ENCODE data around the gene NLRC4.

DNA sequence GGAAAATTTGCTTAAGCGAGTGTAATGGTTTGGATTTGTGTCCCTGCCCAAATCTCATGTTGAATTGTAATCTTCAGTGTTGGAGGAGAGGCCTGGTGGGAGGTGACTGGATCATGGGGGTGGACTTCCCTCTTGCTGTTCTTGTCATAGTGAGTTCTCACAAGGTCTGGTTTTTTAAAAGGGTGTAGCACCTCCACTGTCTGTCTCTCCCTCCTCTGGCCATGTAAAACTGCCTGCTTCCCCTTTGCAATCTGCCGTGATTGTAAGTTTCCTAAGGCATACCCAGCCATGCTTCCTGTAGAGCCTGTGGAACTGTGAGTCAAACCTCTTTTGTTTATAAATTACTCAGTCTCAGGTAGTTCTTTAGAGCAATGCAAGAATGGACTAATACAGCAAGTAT lies 19.6 kb upstream of the NLRC4 start:
- TF ChIP-seq, protein P1, sequence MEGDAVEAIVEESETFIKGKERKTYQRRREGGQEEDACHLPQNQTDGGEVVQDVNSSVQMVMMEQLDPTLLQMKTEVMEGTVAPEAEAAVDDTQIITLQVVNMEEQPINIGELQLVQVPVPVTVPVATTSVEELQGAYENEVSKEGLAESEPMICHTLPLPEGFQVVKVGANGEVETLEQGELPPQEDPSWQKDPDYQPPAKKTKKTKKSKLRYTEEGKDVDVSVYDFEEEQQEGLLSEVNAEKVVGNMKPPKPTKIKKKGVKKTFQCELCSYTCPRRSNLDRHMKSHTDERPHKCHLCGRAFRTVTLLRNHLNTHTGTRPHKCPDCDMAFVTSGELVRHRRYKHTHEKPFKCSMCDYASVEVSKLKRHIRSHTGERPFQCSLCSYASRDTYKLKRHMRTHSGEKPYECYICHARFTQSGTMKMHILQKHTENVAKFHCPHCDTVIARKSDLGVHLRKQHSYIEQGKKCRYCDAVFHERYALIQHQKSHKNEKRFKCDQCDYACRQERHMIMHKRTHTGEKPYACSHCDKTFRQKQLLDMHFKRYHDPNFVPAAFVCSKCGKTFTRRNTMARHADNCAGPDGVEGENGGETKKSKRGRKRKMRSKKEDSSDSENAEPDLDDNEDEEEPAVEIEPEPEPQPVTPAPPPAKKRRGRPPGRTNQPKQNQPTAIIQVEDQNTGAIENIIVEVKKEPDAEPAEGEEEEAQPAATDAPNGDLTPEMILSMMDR (optimal IDR thresholded peaks at IDR 0.05 in 1 of 3, IDR thresholded peaks at IDR 0.05 in 1 of 3, conservative IDR thresholded peaks at IDR 0.05 in 1 of 3; ENCODE audit: extremely low read depth in 1 of 3, insufficient read depth in 2 of 3, low read length in 3 of 3) = no peak
- no peak for TF ChIP-seq EZH2 (IDR thresholded peaks at IDR 0.05; ENCODE audit: low read length)

Data from keratinocyte (primary cell).